GM18499 (cell line): ENCODE data around the gene SRRT.

Source experiments
- ATAC-seq: cut with Tn5 transposase; IDR thresholded peaks from one replicate; pipeline ENCODE4 v1.9.1; 2021; ENCODE audit warnings: moderate number of reproducible peaks; ENCODE audit not compliant: insufficient read depth, unreplicated experiment

SRRT gene

GRCh38 chr7:100878685-100879084 lies 3.8 kb downstream of the SRRT start:
- ATAC-seq, result no peak

- ATAC-seq, result no peak
These were observed 4.9 kb downstream of the SRRT start for GRCh38 chr7:100879685-100880261.

- ATAC-seq, result no peak
These were observed 5.7 kb downstream of the SRRT start for GRCh38 chr7:100880645-100881044.

- ATAC-seq, result no peak
These were observed 6.2 kb downstream of the SRRT start for GRCh38 chr7:100881136-100881535.

GRCh38 chr7:100882201-100882600 lies 7.3 kb downstream of the SRRT start:
- ATAC-seq, result no peak

- ATAC-seq, result no peak
These were observed 8.1 kb downstream of the SRRT start for GRCh38 chr7:100882785-100883526.

- no peak for ATAC-seq
These were observed 10.0 kb downstream of the SRRT start for GRCh38 chr7:100884736-100885439.

GRCh38 chr7:100885440-100886141 lies 10.7 kb downstream of the SRRT start:
- no peak for ATAC-seq

- ATAC-seq, result no peak
These were observed 11.4 kb downstream of the SRRT start for GRCh38 chr7:100886142-100886935.

- no peak for ATAC-seq
These were observed 12.1 kb downstream of the SRRT start for GRCh38 chr7:100886936-100887515.

- no peak for ATAC-seq
These were observed 12.8 kb downstream of the SRRT start for GRCh38 chr7:100887516-100888290.

- no peak for ATAC-seq
These were observed 13.5 kb downstream of the SRRT start for GRCh38 chr7:100888291-100888987.

- no peak for ATAC-seq
These were observed 14.3 kb downstream of the SRRT start, which contains the start of gene UFSP1 for GRCh38 chr7:100888988-100889750. UFSP1 (minus strand) TSS chr7:100889715; CDS start chr7:100889271, 444 bp downstream.

- ATAC-seq, result no peak
These were observed 16.0 kb downstream of the SRRT start for GRCh38 chr7:100890653-100891567.

- ATAC-seq, result no peak
These were observed 16.8 kb downstream of the SRRT start for GRCh38 chr7:100891568-100892247.
